Middle frontal gyrus (tissue), 1 donor: ENCODE data around the gene PIEZO2.

ENCODE experiments used
- DNase-seq: peaks from one replicate; pipeline ENCODE4 v3.0.0-alpha.2; 2015; ENCODE audit warnings: low spot score; ENCODE audit errors: extremely low spot score

Gene PIEZO2

GRCh38 chr18:10900435-10900834, 248.9 kb downstream of the PIEZO2 start:
- DNase-seq: no peak

GRCh38 chr18:10899481-10899880, 249.9 kb downstream of the PIEZO2 start:
- no peak for DNase-seq

- DNase-seq: no peak
Measured at GRCh38 chr18:10898417-10898974, 250.9 kb downstream of the PIEZO2 start.

GRCh38 chr18:10896851-10897250, 252.5 kb downstream of the PIEZO2 start:
- DNase-seq: no peak

- no peak for DNase-seq
Measured at GRCh38 chr18:10895976-10896375, 253.4 kb downstream of the PIEZO2 start.

GRCh38 chr18:10894501-10894900, 254.9 kb downstream of the PIEZO2 start:
- DNase-seq: no peak

GRCh38 chr18:10893761-10894160, 255.6 kb downstream of the PIEZO2 start:
- no peak for DNase-seq

GRCh38 chr18:10893196-10893595, 256.2 kb downstream of the PIEZO2 start:
- no peak for DNase-seq

GRCh38 chr18:10892786-10893185, 256.6 kb downstream of the PIEZO2 start:
- no peak for DNase-seq

GRCh38 chr18:10890022-10890421, 259.3 kb downstream of the PIEZO2 start:
- DNase-seq: no peak

GRCh38 chr18:10878703-10879102, 270.7 kb downstream of the PIEZO2 start:
- no peak for DNase-seq

GRCh38 chr18:10877987-10878386, 271.4 kb downstream of the PIEZO2 start:
- DNase-seq: no peak

GRCh38 chr18:10875811-10876210, 273.6 kb downstream of the PIEZO2 start:
- no peak for DNase-seq

GRCh38 chr18:10872304-10872703, 277.1 kb downstream of the PIEZO2 start:
- DNase-seq: no peak

GRCh38 chr18:10864722-10865121, 284.6 kb downstream of the PIEZO2 start:
- DNase-seq: no peak

GRCh38 chr18:10863026-10863425, 286.3 kb downstream of the PIEZO2 start:
- no peak for DNase-seq

- no peak for DNase-seq
Measured at GRCh38 chr18:10860928-10861327, 288.4 kb downstream of the PIEZO2 start.

GRCh38 chr18:10860382-10860781, 289.0 kb downstream of the PIEZO2 start:
- no peak for DNase-seq

- DNase-seq: no peak
Measured at GRCh38 chr18:10858477-10858876, 290.9 kb downstream of the PIEZO2 start.

GRCh38 chr18:10856132-10856531, 293.2 kb downstream of the PIEZO2 start:
- no peak for DNase-seq

GRCh38 chr18:10852385-10853303, 296.7 kb downstream of the PIEZO2 start:
- no peak for DNase-seq

GRCh38 chr18:10851824-10852319, 297.5 kb downstream of the PIEZO2 start:
- DNase-seq: peak; percentile 15

- no peak for DNase-seq
Measured at GRCh38 chr18:10850840-10851239, 298.5 kb downstream of the PIEZO2 start.
